Cardiac muscle cell (in vitro differentiated cells and primary cell): ENCODE results near the gene USO1. TPM values are rescaled to one million over a fixed set of nuclear protein-coding genes. Genes with fewer than 3 reads are reported as not detected.

Experiments used
- DNase-seq, 2 donors: peaks; one replicate each; pipeline versions ENCODE4 v3.0.0 to v3.0.0-alpha.2; 2010 to 2017; ENCODE audit warnings: low read depth in 1 of 2, low spot score in 1 of 2
- H3K27ac ChIP-seq: fragments of 200-600 bp; sonication (generic); 2 replicates; pipeline ENCODE4 v1.5.1; 2016
- H3K27me3 ChIP-seq: fragments of 200-600 bp; sonication (generic); 2 replicates; pipeline ENCODE4 v1.6.0; 2016; ENCODE audit warnings: control low read depth
- H3K36me3 ChIP-seq: fragments of 200-600 bp; sonication (generic); 2 replicates; pipeline ENCODE4 v1.5.1; 2016; ENCODE audit warnings: control low read depth
- H3K4me1 ChIP-seq: fragments of 200-600 bp; sonication (generic); 2 replicates; pipeline ENCODE4 v1.8.1; 2017; ENCODE audit warnings: low read depth, mild to moderate bottlenecking, mixed run types
- H3K4me3 ChIP-seq: fragments of 200-600 bp; sonication (generic); 2 replicates; pipeline ENCODE4 v1.5.1; 2016; ENCODE audit warnings: mild to moderate bottlenecking
- H3K9me3 ChIP-seq: fragments of 200-600 bp; sonication (generic); 2 replicates; pipeline ENCODE4 v1.5.1; 2017; ENCODE audit warnings: low read depth, mild to moderate bottlenecking, control low read depth
- polyA plus RNA-seq: library from polyadenylated mRNA; unstranded; fragments of >200 nt; fragmentation: Nextera tagmentation; extraction: Ambion mirVana; gene quantifications from 2 replicates; pipeline ENCODE4 v1.2.1, GENCODE V29; 2016
- total RNA-seq: library from RNA; depleted of rRNA; stranded (reverse); fragments of >200 nt; gene quantifications from 2 replicates; pipeline ENCODE4 v1.2.3, GENCODE V29; 2016
- TF ChIP-seq, protein P1 (sequence below): IDR thresholded peaks from 2 replicates; pipeline ENCODE4 v1.5.1; 2012; ENCODE audit warnings: low read depth, mild to moderate bottlenecking, low read length

USO1 gene
- total and polyA plus RNA-seq, 2 experiments from 2014 or later, result 45.1 to 50.5 TPM

DNA sequence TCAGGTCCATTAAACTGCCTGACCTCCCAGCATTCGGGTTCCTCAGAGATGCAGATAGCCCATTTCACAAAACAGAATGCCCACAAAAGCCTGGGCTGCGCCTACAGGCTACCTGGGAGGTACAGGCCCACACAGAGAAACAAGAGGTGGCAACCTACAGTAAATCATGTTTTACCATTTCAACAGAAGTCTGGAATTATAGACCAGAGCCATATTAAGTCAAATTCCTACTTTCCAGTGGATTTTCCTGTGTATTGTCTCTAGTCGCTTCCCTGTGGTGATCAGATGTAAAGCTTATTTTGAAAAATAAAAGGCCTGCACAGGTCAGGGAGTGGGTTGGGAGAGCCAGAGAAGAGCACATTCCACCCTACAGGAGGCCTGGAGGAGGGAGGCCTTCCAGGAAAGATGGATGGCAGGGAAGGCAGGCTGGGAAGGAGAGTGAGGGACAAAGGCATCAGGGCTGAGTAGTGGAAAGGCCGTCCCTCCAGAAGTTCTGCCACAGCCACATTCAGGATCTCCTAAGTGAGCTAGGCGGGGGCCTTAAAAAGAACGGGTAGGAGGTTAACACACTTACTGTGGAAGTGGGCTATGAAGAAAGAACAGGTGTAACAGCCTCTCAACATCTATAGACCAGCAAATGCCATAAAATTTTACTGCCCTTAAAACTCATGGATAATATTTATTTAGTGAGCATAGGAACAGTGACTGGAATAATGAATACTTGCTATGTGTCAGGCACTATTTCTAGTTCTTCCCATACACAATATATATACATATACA is 19.0 kb upstream of the USO1 start:
- TF ChIP-seq, protein P1, sequence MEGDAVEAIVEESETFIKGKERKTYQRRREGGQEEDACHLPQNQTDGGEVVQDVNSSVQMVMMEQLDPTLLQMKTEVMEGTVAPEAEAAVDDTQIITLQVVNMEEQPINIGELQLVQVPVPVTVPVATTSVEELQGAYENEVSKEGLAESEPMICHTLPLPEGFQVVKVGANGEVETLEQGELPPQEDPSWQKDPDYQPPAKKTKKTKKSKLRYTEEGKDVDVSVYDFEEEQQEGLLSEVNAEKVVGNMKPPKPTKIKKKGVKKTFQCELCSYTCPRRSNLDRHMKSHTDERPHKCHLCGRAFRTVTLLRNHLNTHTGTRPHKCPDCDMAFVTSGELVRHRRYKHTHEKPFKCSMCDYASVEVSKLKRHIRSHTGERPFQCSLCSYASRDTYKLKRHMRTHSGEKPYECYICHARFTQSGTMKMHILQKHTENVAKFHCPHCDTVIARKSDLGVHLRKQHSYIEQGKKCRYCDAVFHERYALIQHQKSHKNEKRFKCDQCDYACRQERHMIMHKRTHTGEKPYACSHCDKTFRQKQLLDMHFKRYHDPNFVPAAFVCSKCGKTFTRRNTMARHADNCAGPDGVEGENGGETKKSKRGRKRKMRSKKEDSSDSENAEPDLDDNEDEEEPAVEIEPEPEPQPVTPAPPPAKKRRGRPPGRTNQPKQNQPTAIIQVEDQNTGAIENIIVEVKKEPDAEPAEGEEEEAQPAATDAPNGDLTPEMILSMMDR, result no peak
- Histone ChIP-seq H3K27ac (no peak overlapping the region), H3K4me3 (no peak overlapping the region), H3K9me3 (no peaks in the 10 kb centered on the region), H3K36me3 (no peaks in the 10 kb centered on the region), H3K27me3 (no peaks in the 10 kb centered on the region), H3K4me1 (no peaks in the 10 kb centered on the region)
- no peak for DNase-seq

DNA sequence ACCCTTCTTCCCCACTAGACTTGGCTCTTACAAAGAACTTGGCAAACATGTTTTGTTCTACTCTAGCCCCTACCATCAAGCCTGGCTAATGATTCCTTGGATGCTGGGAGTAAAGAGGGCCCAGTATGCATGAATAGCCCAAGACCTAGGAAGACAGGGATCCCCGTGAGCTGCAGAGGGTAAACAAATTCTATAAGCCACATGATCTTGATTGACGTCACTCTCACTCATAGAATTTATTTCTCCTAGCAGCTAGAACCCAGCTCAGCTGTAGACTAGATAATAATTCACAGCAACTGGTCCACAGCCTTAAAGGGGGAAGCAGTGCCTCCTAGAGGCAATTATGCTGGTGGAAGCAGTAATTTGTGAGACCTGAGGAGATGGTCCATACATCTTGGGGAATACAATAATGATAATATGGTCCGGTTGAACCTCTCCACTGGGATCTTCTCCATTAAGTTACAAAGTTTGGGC is 16.1 kb upstream of the USO1 start:
- no peaks in the 10 kb centered on the region for H3K4me1 ChIP-seq
- no peaks in the 10 kb centered on the region for H3K36me3 ChIP-seq
- TF ChIP-seq, protein P1, result peak; percentile 38
- no peak overlapping the region for H3K27ac ChIP-seq
- no peak for DNase-seq
- no peaks in the 10 kb centered on the region for H3K9me3 ChIP-seq
- no peak overlapping the region for H3K4me3 ChIP-seq
- H3K27me3 ChIP-seq, result no peaks in the 10 kb centered on the region

DNA sequence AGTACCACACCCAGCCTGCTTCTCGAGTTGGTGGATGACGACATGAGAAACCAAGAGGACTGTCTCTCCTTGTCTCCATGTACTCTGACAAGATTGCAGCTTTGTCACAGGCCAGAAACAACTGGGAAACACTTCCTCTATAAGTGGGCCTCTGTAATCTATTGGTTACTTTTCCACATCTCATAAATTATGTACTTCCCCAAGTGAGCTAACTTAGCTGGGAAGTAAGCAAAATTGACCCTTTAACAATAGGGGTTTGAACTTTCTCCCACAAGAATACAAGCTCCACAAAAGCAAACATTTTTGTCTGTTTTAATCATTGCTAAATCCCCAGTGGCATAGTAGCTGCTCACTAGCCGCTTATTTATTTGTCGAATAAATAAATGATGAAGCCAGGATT is 14.1 kb upstream of the USO1 start:
- no peaks in the 10 kb centered on the region for H3K36me3 ChIP-seq
- TF ChIP-seq, protein P1, result no peak
- no peaks in the 10 kb centered on the region for H3K9me3 ChIP-seq
- no peak overlapping the region for H3K4me3 ChIP-seq
- H3K27ac ChIP-seq, result no peak overlapping the region
- no peaks in the 10 kb centered on the region for H3K27me3 ChIP-seq
- H3K4me1 ChIP-seq, result no peaks in the 10 kb centered on the region
- no peak for DNase-seq

DNA sequence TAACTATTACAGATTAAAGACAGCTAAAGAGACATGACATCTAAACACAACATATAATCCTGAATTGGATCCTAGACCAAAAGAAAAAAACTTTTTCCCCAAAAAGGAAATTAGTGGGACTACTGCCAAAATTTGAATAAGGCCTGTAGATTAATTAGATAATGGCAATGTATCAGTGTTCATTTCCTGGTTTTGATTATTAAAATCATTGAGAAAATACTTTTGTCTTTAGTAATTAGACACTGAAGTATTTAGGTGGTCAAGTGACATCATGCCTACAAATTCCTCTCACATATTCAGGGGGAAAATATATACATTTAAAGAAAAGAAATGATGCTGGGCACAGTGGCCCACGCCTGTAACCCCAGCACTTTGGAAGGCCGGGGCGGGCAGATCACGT is 10.4 kb upstream of the USO1 start:
- Histone ChIP-seq H3K9me3 (no peaks in the 10 kb centered on the region), H3K27ac (no peak overlapping the region), H3K27me3 (no peaks in the 10 kb centered on the region), H3K4me1 (no peaks in the 10 kb centered on the region), H3K36me3 (peaks cover 4% of the 10 kb centered on the region), H3K4me3 (no peak overlapping the region)
- DNase-seq, result no peak
- TF ChIP-seq, protein P1, result no peak

DNA sequence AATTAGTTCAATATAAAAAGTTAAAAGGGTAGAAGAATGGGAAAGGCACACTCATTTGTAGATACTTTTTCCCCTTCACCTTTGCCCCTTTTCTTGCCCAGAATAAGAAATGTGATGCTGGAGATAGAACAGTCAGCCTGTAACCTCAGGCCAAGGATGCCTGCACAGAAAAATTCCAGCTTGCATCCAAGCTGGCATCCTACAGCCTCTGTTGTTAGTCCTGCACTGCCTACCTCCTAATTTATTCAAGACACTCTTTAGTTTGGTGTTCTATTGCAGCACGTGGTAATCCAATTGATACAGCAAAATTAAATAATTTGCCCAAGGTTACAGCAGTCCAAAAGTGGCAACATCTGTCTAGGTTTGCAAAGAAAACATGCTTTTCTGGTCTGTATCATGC is 9.7 kb upstream of the USO1 start:
- Histone ChIP-seq H3K4me1 (no peaks in the 10 kb centered on the region), H3K27ac (no peak overlapping the region), H3K36me3 (peaks cover 4% of the 10 kb centered on the region), H3K4me3 (no peak overlapping the region), H3K9me3 (no peaks in the 10 kb centered on the region), H3K27me3 (no peaks in the 10 kb centered on the region)
- TF ChIP-seq, protein P1, result no peak
- no peak for DNase-seq
